HG03064 (cell line): ENCODE data around the gene RELN.

Experiments used
- ATAC-seq: cut with Tn5 transposase; IDR thresholded peaks from one replicate; pipeline ENCODE4 v1.9.1; 2021; ENCODE audit warnings: low read depth; ENCODE audit not compliant: unreplicated experiment

The RELN gene

GRCh38 chr7:103991406-103991805, 1.9 kb upstream of the RELN start:
- no peak for ATAC-seq

DNA sequence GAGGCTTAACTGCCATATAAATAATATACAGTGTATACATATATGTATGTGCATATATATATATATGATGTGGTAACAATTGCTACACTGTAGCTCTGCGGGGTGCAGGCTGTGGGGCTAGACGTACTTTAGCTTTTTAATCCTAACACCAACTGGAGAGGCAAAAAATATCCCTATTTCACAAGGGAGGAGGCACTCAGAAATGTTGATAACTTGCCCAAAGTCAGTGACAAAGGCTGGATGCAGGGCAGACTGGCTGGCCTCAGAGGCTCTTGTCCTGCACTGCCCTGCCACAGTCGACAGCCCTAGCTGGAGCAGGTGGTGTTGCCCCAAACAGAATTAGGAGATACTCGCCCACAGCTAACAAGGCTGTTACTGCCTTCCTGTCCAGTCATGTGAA, 1.5 kb upstream of the RELN start:
- ATAC-seq: no peak

GRCh38 chr7:103989785-103990767, 618 bp upstream of the RELN start:
- ATAC-seq: no peak

DNA sequence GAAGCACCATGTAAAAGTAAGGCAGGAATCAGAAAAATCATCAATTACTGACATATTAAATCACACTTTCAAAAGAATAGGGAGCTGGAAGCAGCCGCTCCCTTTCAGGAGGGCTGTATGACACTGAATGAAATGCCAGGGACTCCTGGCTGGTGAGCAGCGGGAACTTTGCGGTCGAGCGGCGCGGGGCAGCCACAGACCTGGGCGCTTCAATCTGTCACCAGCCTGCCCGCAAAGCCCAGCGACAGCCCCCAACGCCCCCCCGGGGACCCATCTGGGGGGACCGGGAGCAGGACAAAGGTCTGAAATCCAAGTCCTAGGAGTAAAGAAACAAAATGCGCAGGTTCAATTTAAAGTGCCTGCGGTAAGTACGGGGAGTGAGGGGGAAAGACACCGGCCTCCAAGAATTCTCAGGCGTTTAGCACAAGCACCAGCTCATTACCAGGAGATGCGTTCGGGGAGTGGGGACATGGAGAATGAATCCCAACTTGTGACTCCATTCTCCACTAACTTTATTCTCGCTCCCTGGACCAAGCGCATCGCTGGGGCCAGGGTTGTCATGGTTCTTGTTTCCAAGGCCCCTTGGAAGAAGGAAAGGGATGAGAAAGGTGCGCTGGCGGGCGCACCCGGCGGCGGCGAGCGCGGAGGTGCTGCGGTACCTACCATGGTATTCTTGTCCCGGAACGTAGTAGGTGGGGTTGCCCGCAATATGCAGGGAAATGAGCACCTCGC, 824 bp downstream of the RELN start:
- ATAC-seq: no peak

GRCh38 chr7:103987451-103987850, 2.0 kb downstream of the RELN start:
- ATAC-seq: no peak

GRCh38 chr7:103985565-103986126, 3.8 kb downstream of the RELN start:
- no peak for ATAC-seq

- no peak for ATAC-seq
Observed at GRCh38 chr7:103984050-103984449, 5.4 kb downstream of the RELN start.

GRCh38 chr7:103983201-103983977, 6.1 kb downstream of the RELN start:
- ATAC-seq: no peak

DNA sequence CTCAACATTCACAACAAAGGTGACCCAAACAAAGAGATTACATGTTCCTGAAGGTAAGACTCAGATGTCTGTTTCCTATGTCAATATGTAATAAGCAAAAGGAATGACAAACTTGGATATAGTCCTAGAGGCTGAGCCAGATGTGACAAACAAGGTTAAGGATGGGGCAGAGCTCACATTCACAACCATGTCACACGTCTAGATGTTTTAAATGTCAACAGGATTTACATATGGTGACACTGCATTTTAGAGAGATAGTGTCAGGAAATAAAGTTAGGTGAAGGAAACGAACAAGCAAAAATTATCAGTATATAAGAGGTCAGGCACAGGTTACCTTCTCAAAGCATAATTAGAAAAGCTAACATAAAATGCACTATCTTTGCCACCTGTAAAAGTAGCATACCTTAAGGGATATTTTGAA, 8.4 kb downstream of the RELN start:
- no peak for ATAC-seq

DNA sequence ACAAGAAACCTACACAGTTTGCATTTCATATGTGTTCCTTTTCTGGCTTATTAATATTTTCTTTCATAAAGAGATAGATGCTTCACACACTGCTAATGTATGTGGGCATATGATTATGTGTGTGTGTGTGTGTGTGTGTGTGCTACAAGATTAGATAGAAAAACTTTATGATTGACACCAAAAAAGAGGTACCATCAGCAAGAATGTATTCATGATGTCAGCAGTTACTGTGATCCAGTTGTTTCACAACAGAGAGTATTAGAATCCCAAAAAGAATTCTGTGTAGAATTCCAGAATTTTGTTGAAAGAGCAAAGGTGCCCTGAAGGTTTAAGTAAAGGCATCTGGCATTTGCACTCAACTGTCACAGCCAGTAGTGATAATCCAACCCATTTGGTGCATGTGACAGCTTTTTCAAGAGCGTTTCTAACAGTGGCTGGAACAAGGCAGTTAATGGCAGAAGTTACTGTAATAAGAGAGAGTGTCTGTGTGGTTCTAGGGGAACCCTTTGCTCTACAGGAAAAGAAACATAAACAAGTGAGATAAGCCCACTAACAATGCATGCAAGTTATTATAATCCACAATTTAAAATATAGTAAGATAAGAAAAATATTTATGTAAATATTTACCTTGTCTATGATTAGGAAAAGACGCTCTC, 16.6 kb downstream of the RELN start:
- no peak for ATAC-seq

DNA sequence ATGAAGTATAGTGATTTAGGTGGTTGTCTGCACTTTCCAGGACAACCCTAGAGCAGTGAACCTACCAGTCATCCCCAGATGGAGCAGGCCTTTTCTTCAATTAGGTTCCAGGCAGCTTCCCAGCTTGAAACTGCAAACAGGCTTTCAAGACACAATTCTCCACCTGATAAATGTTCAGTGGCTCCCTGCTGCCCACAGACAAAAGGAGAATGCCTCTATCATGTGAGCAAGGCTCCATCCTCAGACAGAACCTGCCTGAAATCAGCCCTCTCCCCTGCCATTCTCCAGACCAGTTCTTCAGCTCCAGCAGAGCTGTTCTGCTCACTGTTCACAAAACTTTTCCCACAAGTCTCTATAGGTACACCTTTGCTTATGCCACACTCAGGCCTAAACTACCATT, 22.1 kb downstream of the RELN start:
- no peak for ATAC-seq

DNA sequence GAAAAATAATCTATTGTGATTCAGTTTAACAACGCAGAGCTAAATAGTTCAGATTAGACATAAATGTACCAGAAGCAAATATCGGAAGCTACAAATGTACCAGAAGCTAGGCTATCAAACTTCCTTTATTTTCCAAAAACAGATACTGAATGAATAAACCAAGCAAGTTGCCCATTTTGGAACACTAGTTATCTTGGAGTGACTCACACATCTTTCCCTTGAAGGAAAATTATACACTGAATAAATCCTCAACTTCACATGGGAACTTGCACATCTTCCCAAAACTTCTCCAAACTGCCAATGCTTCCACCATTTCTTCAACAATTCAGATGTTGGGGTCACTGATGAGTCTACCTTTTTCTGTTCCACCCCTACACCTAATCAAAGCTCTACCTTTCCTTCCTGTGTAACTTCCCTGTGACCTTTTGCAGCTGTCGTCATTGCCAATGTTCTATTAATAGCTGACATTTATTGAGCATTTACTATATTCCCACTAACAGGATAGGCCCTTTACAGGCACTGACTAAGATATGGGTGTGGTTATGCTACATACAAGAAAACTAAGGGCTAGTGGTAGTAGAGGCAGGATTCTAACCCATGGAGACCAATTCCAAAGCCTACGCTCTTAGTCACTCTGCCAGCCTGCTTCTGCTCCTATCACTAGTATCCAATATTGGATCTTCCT, 22.7 kb downstream of the RELN start:
- ATAC-seq: no peak

- ATAC-seq: no peak
Observed at GRCh38 chr7:103964269-103964668, 25.2 kb downstream of the RELN start.

DNA sequence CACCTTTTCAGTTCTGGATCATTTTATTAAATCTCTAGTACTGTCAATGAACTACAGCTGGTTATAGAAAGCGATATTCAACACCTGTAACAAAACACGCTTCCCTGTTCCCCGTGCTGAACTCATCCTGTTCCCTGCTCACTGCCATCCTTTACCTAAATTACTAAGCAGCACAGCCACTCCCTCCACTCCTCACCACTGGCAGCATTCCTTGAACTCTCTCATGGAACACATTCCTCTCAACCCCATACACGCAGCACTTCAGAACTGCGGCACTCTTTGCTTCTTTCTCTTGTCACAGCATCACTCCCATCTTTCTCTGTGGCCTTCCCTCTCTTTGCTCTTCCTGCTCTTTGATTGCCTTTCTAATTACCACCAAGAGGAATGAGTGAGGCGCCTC, 27.4 kb downstream of the RELN start:
- no peak for ATAC-seq

DNA sequence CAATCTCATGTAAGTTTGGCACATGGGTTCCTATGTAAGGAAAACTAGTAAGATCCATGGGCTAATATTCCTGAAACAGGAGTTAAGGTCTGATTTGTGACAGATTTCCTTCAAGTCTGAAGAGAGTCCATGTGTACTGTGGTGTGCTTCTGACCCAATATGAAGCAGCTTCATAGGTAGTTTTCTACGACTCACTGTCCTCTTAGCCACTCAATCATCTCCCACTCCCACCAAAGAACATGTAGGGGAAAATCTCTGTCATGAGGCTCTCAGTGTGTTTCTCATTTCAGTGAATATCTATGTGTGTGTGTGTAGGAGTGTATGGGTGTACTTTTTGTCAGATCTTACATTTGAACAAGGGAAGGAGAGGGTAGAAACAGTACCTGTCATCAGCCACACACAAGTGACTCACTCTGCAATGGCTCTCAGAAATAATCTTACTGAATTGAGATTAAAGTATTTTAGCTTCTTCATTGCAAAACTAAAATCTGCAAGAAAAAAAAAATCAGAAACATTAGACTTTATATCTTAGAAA, 31.1 kb downstream of the RELN start:
- no peak for ATAC-seq

- no peak for ATAC-seq
Observed at GRCh38 chr7:103955985-103956384, 33.5 kb downstream of the RELN start.

- no peak for ATAC-seq
Observed at GRCh38 chr7:103952408-103952807, 37.0 kb downstream of the RELN start.

DNA sequence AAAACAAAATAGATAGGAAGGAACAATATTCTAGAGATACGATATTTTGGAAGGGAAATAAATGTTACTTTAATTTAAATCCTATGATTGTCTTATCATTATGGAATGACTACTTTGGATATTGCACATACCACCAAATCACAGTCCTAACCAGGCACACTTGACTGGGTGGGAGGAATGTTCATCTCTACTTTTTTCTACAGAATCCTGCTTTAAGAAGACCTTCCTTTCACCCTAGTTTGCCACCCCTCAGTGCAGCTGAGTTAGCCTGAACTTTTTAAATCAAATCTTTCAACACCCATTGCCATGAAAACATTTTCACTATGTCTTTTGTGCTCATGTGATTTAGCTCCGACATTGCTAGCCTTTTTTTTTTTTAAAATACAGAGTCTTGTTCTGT, 38.1 kb downstream of the RELN start:
- no peak for ATAC-seq

DNA sequence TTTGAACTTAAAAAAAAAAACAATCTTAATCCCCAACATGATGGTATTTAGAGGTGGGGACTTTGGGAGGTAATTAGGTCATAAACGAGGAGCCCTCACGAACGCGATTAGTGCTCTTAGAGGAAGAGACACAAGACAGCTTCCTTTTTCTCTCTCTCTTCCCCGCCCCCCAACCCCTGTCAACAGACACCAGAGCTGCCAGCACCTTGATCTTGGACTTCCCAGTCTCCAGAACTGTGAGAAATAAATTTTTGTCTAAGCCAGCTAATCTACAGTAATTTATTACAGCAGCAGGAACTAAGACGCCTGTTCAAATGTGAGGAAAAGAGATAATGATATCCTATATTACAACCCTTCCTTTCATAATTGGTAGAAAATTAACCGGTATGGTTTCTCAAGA, 40.1 kb downstream of the RELN start:
- ATAC-seq: no peak
